HCT116 (cell line): ENCODE results near the gene CPT2. TPM values are rescaled to one million over a fixed set of nuclear protein-coding genes. Genes with fewer than 3 reads are reported as not detected.

Experiments
- ATAC-seq: fragments of 200-7000 bp; cut with Tn5 transposase; 2 replicates; pipeline ENCODE4 v1.9.1; 2020; ENCODE audit warnings: mild to moderate bottlenecking, moderate library complexity
- BruUV-seq: library from RNA; stranded (reverse); fragments of 400-500 nt; replicated peaks from 2 replicates; lab custom pipeline; 2021; lab: Mats Ljungman, UMichigan
- CTCF ChIA-PET: fragments of 300-600 bp; sonication (Branson Sonifier 250); formaldehyde crosslinking; loops from one replicate; lab custom pipeline; 2021; ENCODE audit warnings: antibody characterized with exemption; lab: Charles Lee
- POLR2A ChIA-PET: fragments of 300-600, 350-600 bp; sonication (Branson Sonifier 250); formaldehyde crosslinking; loops from one replicate; lab custom pipeline; 2021; ENCODE audit warnings: antibody characterized with exemption; lab: Charles Lee
- RAD21 ChIA-PET, 2 experiments: fragments of 300-600 bp; sonication (Branson Sonifier 250); formaldehyde crosslinking; loops; one replicate each; lab custom pipeline; 2023; ENCODE audit warnings: low total read pairs in 2 of 2; ENCODE audit not compliant: uncharacterized antibody in 2 of 2, unreplicated experiment in 2 of 2, low non-redundant PET in 1 of 2; lab: Charles Lee
- DNase-seq: peaks from one replicate; pipeline ENCODE4 v3.0.0-alpha.2; 2010; ENCODE audit warnings: low read depth, low spot score
- H2AFZ ChIP-seq: fragments of 200-600 bp; shearing (Covaris generic), sonication (generic); 2 replicates; pipeline ENCODE4 v1.6.1; 2017; ENCODE audit warnings: low read depth, mixed run types, mixed read lengths, antibody characterized with exemption, low read length; ENCODE audit not compliant: poor library complexity, severe bottlenecking
- H3K27ac ChIP-seq: 2 replicates; pipeline ENCODE4 v1.5.1; 2012; ENCODE audit warnings: low read depth, low read length
- H3K27me3 ChIP-seq: fragments of 200-600 bp; sonication (generic); 2 replicates; pipeline ENCODE4 v1.6.1; 2016; ENCODE audit warnings: mixed run types, low read length, mixed read lengths; ENCODE audit not compliant: insufficient read depth
- H3K36me3 ChIP-seq, 2 experiments: fragments of 200-500 bp in 1 of 2; fragments of 200-600 bp in 1 of 2; sonication (Bioruptor generic) in 1 of 2; sonication (generic) in 1 of 2; 2 replicates each; pipeline versions ENCODE4 v1.5.1 to v1.6.1; 2014 to 2016; ENCODE audit warnings: low read length in 2 of 2, inconsistent platforms in 1 of 2, mixed read lengths in 1 of 2, mixed run types in 1 of 2; ENCODE audit not compliant: insufficient read depth in 2 of 2, control insufficient read depth in 1 of 2
- H3K4me1 ChIP-seq, 2 experiments: fragments of 200-600 bp in 1 of 2; sonication (generic) in 1 of 2; 2 replicates each; pipeline versions ENCODE4 v1.5.1 to v1.6.1; 2012 to 2017; ENCODE audit warnings: low read length in 2 of 2, inconsistent platforms in 1 of 2, mild to moderate bottlenecking in 1 of 2, mixed read lengths in 1 of 2, mixed run types in 1 of 2, moderate library complexity in 1 of 2; ENCODE audit not compliant: insufficient read depth in 2 of 2, control insufficient read depth in 1 of 2
- H3K4me2 ChIP-seq: fragments of 200-600 bp; sonication (generic); 2 replicates; pipeline ENCODE4 v1.6.1; 2017; ENCODE audit warnings: mixed run types, low read length, mixed read lengths
- H3K4me3 ChIP-seq, 2 experiments: fragments of 200-600 bp in 1 of 2; sonication (generic) in 1 of 2; replicated peaks in 1 of 2; 2 replicates each; pipeline ENCODE4 v1.5.1; 2011 to 2016; ENCODE audit warnings: low read length in 2 of 2, control low read depth in 1 of 2, low read depth in 1 of 2, mild to moderate bottlenecking in 1 of 2, mixed read lengths in 1 of 2, mixed run types in 1 of 2
- H3K79me2 ChIP-seq: fragments of 200-600 bp; sonication (generic); 2 replicates; pipeline ENCODE4 v1.6.1; 2017; ENCODE audit warnings: mild to moderate bottlenecking, mixed run types, low read length, moderate library complexity, mixed read lengths; ENCODE audit not compliant: insufficient read depth
- H3K9ac ChIP-seq: fragments of 200-600 bp; sonication (generic); 2 replicates; pipeline ENCODE4 v1.6.1; 2016; ENCODE audit warnings: low read length, mixed read lengths
- H3K9me2 ChIP-seq: fragments of 200-600 bp; sonication (generic), shearing (Covaris generic); 2 replicates; pipeline ENCODE4 v1.6.1; 2017; ENCODE audit warnings: mixed run types, mild to moderate bottlenecking, moderate library complexity; ENCODE audit not compliant: insufficient read depth
- H3K9me3 ChIP-seq, 2 experiments: fragments of 200-500 bp in 1 of 2; fragments of 200-600 bp in 1 of 2; sonication (Bioruptor generic) in 1 of 2; sonication (generic) in 1 of 2; 2 replicates each; pipeline ENCODE4 v1.6.1; 2014 to 2017; ENCODE audit warnings: low read length in 2 of 2, mixed read lengths in 2 of 2, inconsistent platforms in 1 of 2, low read depth in 1 of 2, mild to moderate bottlenecking in 1 of 2, mixed run types in 1 of 2, moderate library complexity in 1 of 2; ENCODE audit not compliant: control insufficient read depth in 1 of 2, insufficient read depth in 1 of 2
- H4K20me1 ChIP-seq: fragments of 200-600 bp; sonication (generic), shearing (Covaris generic); 2 replicates; pipeline ENCODE4 v1.6.1; 2017; ENCODE audit warnings: mixed run types, mild to moderate bottlenecking, moderate library complexity; ENCODE audit not compliant: insufficient read depth
- ATF3 ChIP-seq: IDR thresholded peaks from 2 replicates; pipeline ENCODE4 v1.6.1; 2012
- CEBPB ChIP-seq: IDR thresholded peaks from 2 replicates; pipeline ENCODE4 v1.6.1; 2012; ENCODE audit warnings: low read depth
- EGR1 ChIP-seq: IDR thresholded peaks from 2 replicates; pipeline ENCODE4 v1.6.1; 2012; ENCODE audit warnings: low read depth
- ELF1 ChIP-seq: IDR thresholded peaks from 2 replicates; pipeline ENCODE4 v1.6.1; 2012; ENCODE audit warnings: low read depth, borderline replicate concordance
- EZH2 ChIP-seq: fragments of 200-600 bp; sonication (generic); IDR thresholded peaks from 2 replicates; pipeline ENCODE4 v1.6.1; 2017; ENCODE audit warnings: antibody characterized with exemption, mixed run types
- EZH2phosphoT487 ChIP-seq: fragments of 200-600 bp; IDR thresholded peaks from 2 replicates; pipeline ENCODE4 v1.6.1; 2018; ENCODE audit warnings: antibody characterized with exemption, borderline replicate concordance
- FOSL1 ChIP-seq: IDR thresholded peaks from 2 replicates; pipeline ENCODE4 v1.6.1; 2012; ENCODE audit warnings: low read depth
- JUND ChIP-seq: IDR thresholded peaks from 2 replicates; pipeline ENCODE4 v1.6.1; 2012
- POLR2A ChIP-seq: IDR thresholded peaks from 2 replicates; pipeline ENCODE4 v1.7.0; 2011; ENCODE audit warnings: borderline replicate concordance; ENCODE audit not compliant: insufficient read depth, insufficient read length; ENCODE audit errors: extremely low read depth
- POLR2AphosphoS5 ChIP-seq: IDR thresholded peaks from 2 replicates; pipeline ENCODE4 v1.6.1; 2011; ENCODE audit warnings: mild to moderate bottlenecking, low read depth, low read length, moderate library complexity
- SIN3A ChIP-seq: IDR thresholded peaks from 2 replicates; pipeline ENCODE4 v1.6.1; 2012; ENCODE audit warnings: low read depth
- SP1 ChIP-seq: IDR thresholded peaks from 2 replicates; pipeline ENCODE4 v1.6.1; 2012; ENCODE audit warnings: low read depth
- SRF ChIP-seq: IDR thresholded peaks from 2 replicates; pipeline ENCODE4 v1.6.1; 2012; ENCODE audit warnings: low read depth
- TCF7L2 ChIP-seq: IDR thresholded peaks from 2 replicates; pipeline ENCODE4 v1.7.0; 2011; ENCODE audit warnings: borderline replicate concordance, inconsistent platforms; ENCODE audit not compliant: insufficient read depth, insufficient read length; ENCODE audit errors: extremely low read depth
- YY1 ChIP-seq: IDR thresholded peaks from 2 replicates; pipeline ENCODE4 v1.6.1; 2011; ENCODE audit warnings: low read length, low read depth, moderate library complexity, mild to moderate bottlenecking; ENCODE audit not compliant: insufficient replicate concordance; ENCODE audit errors: extremely low read depth
- ZBTB33 ChIP-seq: IDR thresholded peaks from 2 replicates; pipeline ENCODE4 v1.6.1; 2011; ENCODE audit warnings: mild to moderate bottlenecking, low read length, moderate library complexity; ENCODE audit not compliant: insufficient replicate concordance; ENCODE audit errors: extremely low read depth
- ZNF274 ChIP-seq: fragments of 200-500 bp; sonication (Bioruptor generic); IDR thresholded peaks from 2 replicates; pipeline ENCODE4 v1.6.1; 2014; ENCODE audit warnings: mild to moderate bottlenecking, low read depth, low read length, inconsistent platforms
- intact Hi-C: fragments of 100-400 bp; cut with micrococcal nuclease; formaldehyde crosslinking; loops from 2 replicates; pipeline ENCODE4 v1.10.0; 2022
- total RNA-seq: library from RNA; stranded (reverse); gene quantifications from one replicate; pipeline ENCODE4 v1.2.1, GENCODE V29; 2021; ENCODE audit not compliant: unreplicated experiment
- TF ChIP-seq, protein P1 (sequence below): IDR thresholded peaks from 2 replicates; pipeline ENCODE4 v1.6.1; 2012
- TF ChIP-seq, protein P2 (sequence below): IDR thresholded peaks from 2 replicates; pipeline ENCODE4 v1.6.1; 2012; ENCODE audit warnings: low read depth

CPT2 gene
- total RNA-seq, 1 experiment from 2014 or later: 18.1 TPM

GRCh38 chr1:53257454-53258081 is 60.9 kb downstream of the CPT2 start (continued):
- TF ChIP-seq SP1: no peak
- TF ChIP-seq, protein P1, sequence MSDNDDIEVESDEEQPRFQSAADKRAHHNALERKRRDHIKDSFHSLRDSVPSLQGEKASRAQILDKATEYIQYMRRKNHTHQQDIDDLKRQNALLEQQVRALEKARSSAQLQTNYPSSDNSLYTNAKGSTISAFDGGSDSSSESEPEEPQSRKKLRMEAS: no peak
- no peak for TF ChIP-seq POLR2AphosphoS5
- TF ChIP-seq EZH2: no peak
- TF ChIP-seq SRF: no peak
- no peak for TF ChIP-seq EZH2phosphoT487
- no peak for TF ChIP-seq YY1
- no peak for TF ChIP-seq TCF7L2
- TF ChIP-seq CEBPB: no peak
- TF ChIP-seq ZNF274: no peak

- no peak overlapping the region for H3K4me2 ChIP-seq
- ATAC-seq (no peak), DNase-seq (no peak)
- no peaks in the 10 kb centered on the region for H3K9me2 ChIP-seq
- no peaks in the 10 kb centered on the region for H3K9me3 ChIP-seq
- ChIA-PET CTCF (no interaction called here), POLR2A (no interaction called here), RAD21 (no interaction called here)
- intact Hi-C loops: no loop called here
- no peaks in the 10 kb centered on the region for H3K4me1 ChIP-seq
- no peaks in the 10 kb centered on the region for H4K20me1 ChIP-seq
- H3K27ac ChIP-seq: no peak overlapping the region
- no TSS peak for BruUV-seq
- no peak overlapping the region for H3K9ac ChIP-seq
- peaks cover 37 to 77% of the 10 kb centered on the region in 2 experiments; a peak in 3 of 4 replicates for H3K36me3 ChIP-seq
- no peak overlapping the region for H3K4me3 ChIP-seq
- no peaks in the 10 kb centered on the region for H3K79me2 ChIP-seq
- H2AFZ ChIP-seq: no peak overlapping the region
- no peaks in the 10 kb centered on the region for H3K27me3 ChIP-seq
- TF ChIP-seq TCF7L2 (no peak), FOSL1 (no peak), JUND (no peak), ZBTB33 (no peak), EZH2phosphoT487 (no peak), POLR2A (no peak), SP1 (no peak), SIN3A (no peak), EZH2 (no peak), EGR1 (no peak), ZNF274 (no peak), ATF3 (no peak), ELF1 (no peak), SRF (no peak), POLR2AphosphoS5 (no peak)
- TF ChIP-seq, protein P1: no peak
- TF ChIP-seq, protein P2, sequence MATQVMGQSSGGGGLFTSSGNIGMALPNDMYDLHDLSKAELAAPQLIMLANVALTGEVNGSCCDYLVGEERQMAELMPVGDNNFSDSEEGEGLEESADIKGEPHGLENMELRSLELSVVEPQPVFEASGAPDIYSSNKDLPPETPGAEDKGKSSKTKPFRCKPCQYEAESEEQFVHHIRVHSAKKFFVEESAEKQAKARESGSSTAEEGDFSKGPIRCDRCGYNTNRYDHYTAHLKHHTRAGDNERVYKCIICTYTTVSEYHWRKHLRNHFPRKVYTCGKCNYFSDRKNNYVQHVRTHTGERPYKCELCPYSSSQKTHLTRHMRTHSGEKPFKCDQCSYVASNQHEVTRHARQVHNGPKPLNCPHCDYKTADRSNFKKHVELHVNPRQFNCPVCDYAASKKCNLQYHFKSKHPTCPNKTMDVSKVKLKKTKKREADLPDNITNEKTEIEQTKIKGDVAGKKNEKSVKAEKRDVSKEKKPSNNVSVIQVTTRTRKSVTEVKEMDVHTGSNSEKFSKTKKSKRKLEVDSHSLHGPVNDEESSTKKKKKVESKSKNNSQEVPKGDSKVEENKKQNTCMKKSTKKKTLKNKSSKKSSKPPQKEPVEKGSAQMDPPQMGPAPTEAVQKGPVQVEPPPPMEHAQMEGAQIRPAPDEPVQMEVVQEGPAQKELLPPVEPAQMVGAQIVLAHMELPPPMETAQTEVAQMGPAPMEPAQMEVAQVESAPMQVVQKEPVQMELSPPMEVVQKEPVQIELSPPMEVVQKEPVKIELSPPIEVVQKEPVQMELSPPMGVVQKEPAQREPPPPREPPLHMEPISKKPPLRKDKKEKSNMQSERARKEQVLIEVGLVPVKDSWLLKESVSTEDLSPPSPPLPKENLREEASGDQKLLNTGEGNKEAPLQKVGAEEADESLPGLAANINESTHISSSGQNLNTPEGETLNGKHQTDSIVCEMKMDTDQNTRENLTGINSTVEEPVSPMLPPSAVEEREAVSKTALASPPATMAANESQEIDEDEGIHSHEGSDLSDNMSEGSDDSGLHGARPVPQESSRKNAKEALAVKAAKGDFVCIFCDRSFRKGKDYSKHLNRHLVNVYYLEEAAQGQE: no peak
These were observed 61.6 kb downstream of the CPT2 start for GRCh38 chr1:53258216-53258615.
